AG09309 (cell line): ENCODE measurements around the gene MAML2.
A peak's percentile ranks its signal among the peaks of the same experiment; 100 is the strongest.

Experiments used
- DNase-seq: peaks from one replicate; pipeline ENCODE4 v3.0.0-alpha.2; 2010; ENCODE audit warnings: low read depth
- H3K4me3 ChIP-seq: 2 replicates; pipeline ENCODE4 v1.5.1; 2011; ENCODE audit warnings: mild to moderate bottlenecking, low read depth, low read length, moderate library complexity; ENCODE audit not compliant: control insufficient read depth
- CTCF ChIP-seq: IDR thresholded peaks from 2 replicates; pipeline ENCODE4 v1.5.1; 2011; ENCODE audit warnings: mild to moderate bottlenecking, low read depth, low read length, inconsistent platforms; ENCODE audit not compliant: insufficient read depth, control insufficient read depth; ENCODE audit errors: missing control alignments

MAML2 gene

DNA sequence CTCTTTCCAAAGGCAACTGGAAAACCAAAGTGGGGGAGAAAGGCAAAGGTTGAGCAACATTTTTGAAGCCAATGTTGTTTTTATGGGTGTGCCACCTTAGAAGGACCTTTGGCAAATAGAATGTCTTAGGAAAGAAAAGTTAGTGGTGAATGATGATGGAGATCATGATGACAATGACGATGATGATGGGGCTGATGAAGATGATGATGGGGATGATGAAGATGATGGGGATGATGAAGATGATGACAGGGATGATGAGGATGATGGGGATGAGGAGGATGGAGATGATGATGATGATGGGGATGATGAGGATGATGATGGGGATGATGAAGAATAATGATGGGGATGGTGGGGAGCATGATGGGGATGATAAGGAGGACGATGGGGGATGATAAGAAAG is 340.7 kb downstream of the MAML2 start:
- TF ChIP-seq CTCF, result no peak
- no peak for DNase-seq
- H3K4me3 ChIP-seq, result no peak overlapping the region

DNA sequence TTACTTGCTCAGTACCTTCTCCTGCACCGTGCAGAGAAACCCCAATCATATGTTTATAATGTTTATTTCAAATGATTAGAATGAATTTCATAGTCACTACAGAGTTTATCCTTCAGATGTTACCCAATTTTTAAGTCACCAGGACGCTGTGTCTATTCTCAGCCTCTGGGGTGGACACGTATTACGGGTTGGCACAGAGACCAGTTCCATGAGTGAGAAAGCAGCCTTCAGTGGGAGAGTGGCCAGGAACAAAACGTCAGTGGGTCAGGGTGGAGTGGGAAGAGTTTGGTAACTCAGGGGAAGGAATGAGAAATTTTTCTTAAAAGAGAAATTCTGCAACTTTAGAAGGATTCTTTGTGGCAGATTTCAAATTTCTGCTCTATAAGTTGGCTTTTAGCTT is 342.0 kb downstream of the MAML2 start:
- no peak overlapping the region for H3K4me3 ChIP-seq
- no peak for TF ChIP-seq CTCF
- peak; percentile 70 for DNase-seq

DNA sequence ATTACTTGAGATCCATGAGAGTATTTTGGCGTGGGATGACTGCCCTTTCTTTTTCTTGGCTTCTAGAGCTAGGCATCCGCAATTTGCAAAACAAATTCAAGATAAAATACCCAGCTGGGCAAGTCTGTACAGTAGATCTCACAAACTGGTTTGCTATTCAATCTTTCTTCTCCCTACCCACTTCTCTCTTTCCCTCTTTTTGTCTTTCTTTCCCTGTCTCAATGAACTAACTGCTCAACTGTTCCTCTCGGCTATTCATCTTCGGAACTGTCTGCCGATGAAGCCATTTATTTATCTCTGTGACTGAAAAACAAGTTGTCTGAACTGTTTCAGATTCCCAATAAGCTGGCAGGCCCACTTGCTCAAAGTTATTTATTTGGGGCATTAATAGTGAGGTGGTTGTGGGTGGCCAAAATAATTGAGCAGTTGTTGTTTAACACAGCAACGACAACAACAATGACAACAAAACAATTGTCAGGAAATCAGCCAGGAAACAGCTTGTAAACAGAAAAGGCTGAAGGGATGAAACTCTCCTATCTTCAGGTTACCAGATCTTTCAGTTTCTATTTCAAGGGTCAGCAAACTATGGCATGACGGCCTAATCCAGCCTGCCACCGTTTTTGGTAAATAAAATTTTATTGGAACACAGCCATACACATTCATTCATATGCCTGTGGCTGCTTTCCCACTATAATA is 343.1 kb downstream of the MAML2 start:
- no peak for DNase-seq
- H3K4me3 ChIP-seq, result no peak overlapping the region
- TF ChIP-seq CTCF, result no peak

- no peak for DNase-seq
- TF ChIP-seq CTCF, result no peak
- H3K4me3 ChIP-seq, result no peak overlapping the region
These were observed 346.3 kb downstream of the MAML2 start for GRCh38 chr11:95996621-95997235.

- no peak overlapping the region for H3K4me3 ChIP-seq
- no peak for DNase-seq
- no peak for TF ChIP-seq CTCF
These were observed 348.7 kb downstream of the MAML2 start for GRCh38 chr11:95994329-95994728.

- H3K4me3 ChIP-seq, result no peak overlapping the region
- DNase-seq, result no peak
- no peak for TF ChIP-seq CTCF
These were observed 349.3 kb downstream of the MAML2 start for GRCh38 chr11:95993438-95994298.
